Heart right ventricle (tissue), 16 donors: ENCODE measurements around the gene TPSD1. TPM values are rescaled to one million over a fixed set of nuclear protein-coding genes. Genes with fewer than 3 reads are reported as not detected.
"Not testable (repeated sequence)": the region's sequence is repeated elsewhere in the genome, so short reads cannot be mapped to it uniquely, and the experiment has no call there.

Experiments used
- ATAC-seq, 8 donors: fragments of 200-7000 bp; cut with Tn5 transposase; one replicate each; pipeline ENCODE4 v1.9.1; 2020; ENCODE audit warnings: mild to moderate bottlenecking in 8 of 8, moderate library complexity in 8 of 8, moderate number of reproducible peaks in 1 of 8
- DNase-seq, 2 donors: peaks; one replicate each; pipeline ENCODE4 v3.0.0-alpha.2; 2020
- H3K27ac ChIP-seq, 10 donors: fragments of 200-600 bp; sonication (generic) in 2 of 10; one replicate each; pipeline versions ENCODE4 v1.5.0 to v1.8.0; 2020 to 2022; ENCODE audit warnings: mild to moderate bottlenecking in 3 of 10
- H3K27me3 ChIP-seq, 7 donors: fragments of 200-600 bp; one replicate each; pipeline ENCODE4 v1.8.0; 2021 to 2022; ENCODE audit warnings: mild to moderate bottlenecking in 2 of 7
- H3K36me3 ChIP-seq, 9 donors: fragments of 200-600 bp; sonication (generic) in 1 of 9; one replicate each; pipeline versions ENCODE4 v1.5.0 to v1.8.0; 2020 to 2022; ENCODE audit warnings: mild to moderate bottlenecking in 2 of 9
- H3K4me1 ChIP-seq, 9 donors: fragments of 200-600 bp; sonication (generic) in 1 of 9; one replicate each; pipeline versions ENCODE4 v1.5.0 to v1.8.0; 2020 to 2022; ENCODE audit warnings: mild to moderate bottlenecking in 4 of 9
- H3K4me3 ChIP-seq, 10 donors: fragments of 200-600 bp; sonication (generic) in 2 of 10; one replicate each; pipeline versions ENCODE4 v1.5.0 to v1.8.0; 2020 to 2022; ENCODE audit warnings: mild to moderate bottlenecking in 7 of 10, moderate library complexity in 2 of 10
- H3K9me3 ChIP-seq, 11 donors: fragments of 200-600 bp in 10 of 11; sonication (generic) in 2 of 11; one replicate each; pipeline versions ENCODE4 v1.5.0 to v1.8.0; 2013 to 2022; ENCODE audit warnings: mild to moderate bottlenecking in 2 of 11, control low read depth in 1 of 11, moderate library complexity in 1 of 11
- WGBS, 2 donors: extraction: QIAGEN DNeasy Blood & Tissue Kit; methylation state at CpG; one replicate each; pipeline ENCODE4 v1.1.7; 2013; ENCODE audit warnings: inconsistent platforms in 1 of 2; 5-methylcytosine and 5-hydroxymethylcytosine counted together
- intact Hi-C, 10 donors: fragments of 100-400 bp; cut with DNase I; formaldehyde crosslinking; loops; one replicate each; pipeline versions ENCODE4 v1.11.1 to v1.14.2; 2022
- polyA plus RNA-seq, 2 donors: library from polyadenylated mRNA; stranded (reverse); fragments of 200-250 nt; gene quantifications; one replicate each; pipeline ENCODE4 v1.2.3, GENCODE V29; 2013
- total RNA-seq, 10 donors: library from RNA; stranded (reverse); fragmentation: NEBNext Ultra II Directional in 3 of 10; extraction: Animal tissue kit (Norgen Biotek cat#: 25700) in 3 of 10; gene quantifications; one replicate each; pipeline versions ENCODE4 v1.2.1 to v1.2.4, GENCODE V29; 2021 to 2023
- TF ChIP-seq, protein P1 (sequence below), 9 donors: fragments of 200-600 bp; sonication (generic) in 2 of 9; IDR thresholded peaks; one replicate each; pipeline versions ENCODE4 v1.5.0 to v1.8.0; 2021 to 2022; ENCODE audit warnings: antibody characterized with exemption in 9 of 9, mild to moderate bottlenecking in 5 of 9, moderate library complexity in 1 of 9
- donor health status: Arrhythmogenic right ventricular cardiomyopathy.
- donor health status: ischemic (EF 13 %, LVEDD 7.1; RV severe dilation, severe dysfunction).
- donor health status: healthy with polysubstance abuse.
- donor health status: DM: no; HTN: yes; CAD: no.
- donor health status: DM: no; HTN: no; CAD: no.
- donor health status: ischemic (EF 25% LVEDD 6.9; RV normal size, moderate dysfunction).
- donor health status: ischemic (EF 25% LVEDD 5.7; RV mildly dilated, moderate dysfunction).
- donor health status: healthy.
- donor health status: DM: yes; HTN: yes; CAD: no.
- donor health status: Ischemic cardiomyopathy.
- donor health status: ischemic (EF 35%, LVEDD 5.7; RV mildly dilated, moderate dysfunction).
- donor health status: nonischemic (EF 11% LVEDD 7.7; RV severe dilation, severe dysfunction).
- donor health status: DM: yes; HTN: yes; CAD: no.
- donor health status: PGD.
- donor health status: ischemic (EF 29% LVEDD 5.4; RV normal size, mild dysfunction).
- donor health status: nonischemic (EF 23%, LVEDD 6.1; RV moderate dilation, normal function).

TPSD1 gene
- total and polyA plus RNA-seq, 12 donors, result 0.12 to 0.51 (median 0.33) TPM; not detected in 7

DNA sequence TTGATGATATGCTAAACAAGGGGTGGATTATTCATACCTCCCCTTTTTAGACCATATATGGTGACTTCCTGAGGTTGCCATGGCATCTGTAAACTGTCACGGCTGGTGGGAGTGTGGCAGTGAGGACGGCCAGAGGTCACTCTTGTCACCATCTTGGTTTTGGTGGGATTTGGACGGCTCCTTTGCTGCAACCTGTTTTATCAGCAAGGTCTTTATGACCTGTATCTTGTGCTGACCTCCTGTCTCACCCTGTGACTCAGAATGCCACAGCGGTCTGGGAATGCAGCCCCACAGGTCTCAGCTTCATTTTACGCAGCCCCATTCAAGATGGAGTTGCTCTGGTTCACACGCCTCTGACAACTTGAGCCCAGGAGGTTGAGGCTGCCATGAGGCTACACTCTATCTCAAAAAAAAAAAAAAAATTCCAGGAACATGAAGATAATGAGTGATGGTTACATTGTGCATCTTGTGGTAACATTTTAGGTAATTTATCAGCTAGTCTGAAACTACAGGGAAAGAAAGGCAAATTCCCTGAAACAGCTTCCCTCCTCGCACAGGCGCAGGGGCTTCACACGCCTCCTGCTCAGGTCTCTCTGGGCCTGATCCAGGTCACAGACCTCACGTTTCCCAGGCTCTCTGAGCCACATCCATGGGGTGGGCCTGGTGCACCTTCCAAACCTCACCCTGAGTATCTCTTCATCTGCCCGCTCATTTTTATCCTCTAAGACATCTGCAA lies 38.2 kb downstream of the TPSD1 start:
- Histone ChIP-seq H3K9me3 (no peaks in the 10 kb centered on the region), H3K4me1 (peaks cover 0 to 8% (median 0%) of the 10 kb centered on the region in 9 donors), H3K36me3 (no peaks in the 10 kb centered on the region), H3K27ac (no peak overlapping the region), H3K27me3 (peaks cover 0 to 63% (median 48%) of the 10 kb centered on the region in 7 donors), H3K4me3 (no peak overlapping the region)
- WGBS, 2 donors, result 66 to 68% methylated on average over 11 of the region's 11 CpGs
- intact Hi-C loops, result no loop called here
- TF ChIP-seq, protein P1, sequence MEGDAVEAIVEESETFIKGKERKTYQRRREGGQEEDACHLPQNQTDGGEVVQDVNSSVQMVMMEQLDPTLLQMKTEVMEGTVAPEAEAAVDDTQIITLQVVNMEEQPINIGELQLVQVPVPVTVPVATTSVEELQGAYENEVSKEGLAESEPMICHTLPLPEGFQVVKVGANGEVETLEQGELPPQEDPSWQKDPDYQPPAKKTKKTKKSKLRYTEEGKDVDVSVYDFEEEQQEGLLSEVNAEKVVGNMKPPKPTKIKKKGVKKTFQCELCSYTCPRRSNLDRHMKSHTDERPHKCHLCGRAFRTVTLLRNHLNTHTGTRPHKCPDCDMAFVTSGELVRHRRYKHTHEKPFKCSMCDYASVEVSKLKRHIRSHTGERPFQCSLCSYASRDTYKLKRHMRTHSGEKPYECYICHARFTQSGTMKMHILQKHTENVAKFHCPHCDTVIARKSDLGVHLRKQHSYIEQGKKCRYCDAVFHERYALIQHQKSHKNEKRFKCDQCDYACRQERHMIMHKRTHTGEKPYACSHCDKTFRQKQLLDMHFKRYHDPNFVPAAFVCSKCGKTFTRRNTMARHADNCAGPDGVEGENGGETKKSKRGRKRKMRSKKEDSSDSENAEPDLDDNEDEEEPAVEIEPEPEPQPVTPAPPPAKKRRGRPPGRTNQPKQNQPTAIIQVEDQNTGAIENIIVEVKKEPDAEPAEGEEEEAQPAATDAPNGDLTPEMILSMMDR (IDR thresholded peaks at IDR 0.05), result no peak
- no peak for ATAC-seq
- DNase-seq, result no peak

DNA sequence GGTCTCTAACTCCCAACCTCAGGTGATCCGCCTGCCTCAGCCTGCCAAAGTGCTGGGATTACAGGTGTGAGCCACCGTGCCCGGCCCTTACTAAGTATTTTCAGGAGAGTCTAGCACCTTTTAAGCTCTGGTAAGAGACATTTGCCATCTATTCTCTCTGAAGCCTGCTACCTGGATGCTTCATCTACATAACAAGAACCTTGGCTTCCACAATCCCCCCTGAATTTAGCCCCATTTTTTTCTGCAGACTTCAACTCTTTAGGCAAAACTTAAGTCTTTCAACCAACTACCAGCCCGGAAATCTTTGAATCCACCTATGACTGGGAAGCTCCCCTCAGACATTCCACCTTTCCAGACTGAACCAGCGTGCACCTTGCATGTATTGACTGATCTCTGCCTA lies 39.6 kb downstream of the TPSD1 start:
- Histone ChIP-seq H3K36me3 (no peaks in the 10 kb centered on the region), H3K4me3 (no peak overlapping the region), H3K27me3 (peaks cover 0 to 59% (median 48%) of the 10 kb centered on the region in 7 donors), H3K27ac (no peak overlapping the region), H3K4me1 (peaks cover 0 to 8% (median under 1%) of the 10 kb centered on the region in 9 donors), H3K9me3 (no peaks in the 10 kb centered on the region)
- TF ChIP-seq, protein P1 (IDR thresholded peaks at IDR 0.05), result no peak
- intact Hi-C loops, result no loop called here
- ATAC-seq (no peak), DNase-seq (no peak)
- 45 to 54% methylated on average over 5 of the region's 5 CpGs for WGBS, 2 donors

DNA sequence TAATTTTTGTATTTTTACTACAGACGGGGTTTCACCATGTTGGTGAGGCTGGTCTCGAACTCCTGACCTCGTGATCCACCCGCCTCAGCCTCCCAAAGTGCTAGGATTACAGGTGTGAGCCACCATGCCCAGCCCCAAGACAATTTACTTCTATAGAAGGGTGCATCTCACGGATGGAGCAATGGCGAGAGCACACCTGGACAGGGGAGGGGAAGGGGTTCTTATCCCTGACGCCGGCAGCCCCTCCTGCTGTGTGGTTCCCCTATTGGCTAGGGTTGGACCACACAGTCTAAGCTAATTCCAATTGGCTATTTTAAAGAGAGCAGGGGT lies 40.8 kb downstream of the TPSD1 start:
- H3K4me1 ChIP-seq, result peaks cover 3 to 16% (median 7%) of the 10 kb centered on the region in 9 donors
- H3K9me3 ChIP-seq, ATAC-seq, DNase-seq, H3K4me3 ChIP-seq, intact Hi-C loops, H3K36me3 ChIP-seq: not testable (repeated sequence)
- WGBS, 2 donors, result 72 to 80% methylated on average over 8 of the region's 8 CpGs
- peak overlapping the region in 9 of 10 donors; percentile 39 to 76 (median 66) for H3K27ac ChIP-seq
- peaks cover 0 to 58% (median 48%) of the 10 kb centered on the region in 7 donors for H3K27me3 ChIP-seq

DNA sequence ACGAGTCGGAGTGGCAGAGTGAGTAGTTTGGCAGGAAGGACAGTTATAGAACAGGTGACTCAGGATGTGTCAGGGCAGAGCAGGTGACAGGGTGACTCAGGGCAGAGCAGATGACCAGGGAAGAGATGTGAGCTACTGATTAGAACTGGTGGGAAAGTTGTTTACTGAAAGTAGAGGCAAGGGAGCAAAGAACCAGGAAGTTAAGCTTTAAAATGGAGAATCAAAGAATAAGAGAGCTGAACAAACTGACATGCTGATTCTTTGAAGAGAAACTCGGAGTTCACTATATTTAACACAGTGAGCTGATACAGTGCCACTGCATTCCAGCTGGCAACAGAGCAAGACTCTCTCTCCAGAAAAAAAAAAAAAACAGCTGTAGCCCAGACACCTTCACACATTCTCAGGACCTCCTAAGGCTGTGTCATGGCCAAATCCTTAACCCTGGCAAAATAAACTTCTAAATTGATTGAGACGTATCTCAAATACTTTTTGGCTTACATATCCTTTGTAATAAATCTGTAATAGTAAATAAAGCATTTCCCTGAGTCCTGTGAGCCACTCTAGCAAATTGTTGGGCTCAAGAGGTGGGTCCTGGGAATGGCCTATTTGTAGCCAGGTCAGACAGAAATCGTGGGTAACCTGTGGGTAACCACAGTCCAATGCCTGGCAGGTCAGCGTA lies 41.3 kb downstream of the TPSD1 start:
- intact Hi-C loops, result no loop called here
- no peak for DNase-seq
- TF ChIP-seq, protein P1 (IDR thresholded peaks at IDR 0.05), result no peak
- no peaks in the 10 kb centered on the region for H3K9me3 ChIP-seq
- H3K27me3 ChIP-seq, result peaks cover 0 to 53% (median 48%) of the 10 kb centered on the region in 7 donors
- 32 to 42% methylated on average over 6 of the region's 6 CpGs for WGBS, 2 donors
- H3K36me3 ChIP-seq, result no peaks in the 10 kb centered on the region
- H3K27ac ChIP-seq, result peak overlapping the region in 9 of 10 donors; percentile 39 to 76 (median 66)
- ATAC-seq, result peak; percentile 47 to 82 (median 68)
- peaks cover 3 to 16% (median 7%) of the 10 kb centered on the region in 9 donors for H3K4me1 ChIP-seq
- H3K4me3 ChIP-seq, result no peak overlapping the region
